NCI-H1930 (cell line): ENCODE data around the gene MRM2.

Experiments
- DNase-seq, 2 experiments: peaks; one replicate each; lab custom pipeline; 2025; lab: John Stamatoyannopoulos, UW

Gene MRM2

GRCh38 chr7:2222516-2222915 lies 19.5 kb downstream of the MRM2 start:
- DNase-seq, result no peak

- no peak for DNase-seq
Measured at GRCh38 chr7:2220954-2221353, 21.1 kb downstream of the MRM2 start.

GRCh38 chr7:2220506-2220905 lies 21.5 kb downstream of the MRM2 start:
- DNase-seq, result no peak

GRCh38 chr7:2220030-2220429 lies 22.0 kb downstream of the MRM2 start:
- no peak for DNase-seq

- no peak for DNase-seq
Measured at GRCh38 chr7:2219606-2220005, 22.4 kb downstream of the MRM2 start.

GRCh38 chr7:2219136-2219535 lies 22.9 kb downstream of the MRM2 start:
- no peak for DNase-seq

- DNase-seq, result no peak
Measured at GRCh38 chr7:2218444-2218785, 23.6 kb downstream of the MRM2 start.

- no peak for DNase-seq
Measured at GRCh38 chr7:2217716-2218443, 24.1 kb downstream of the MRM2 start.

GRCh38 chr7:2217206-2217605 lies 24.8 kb downstream of the MRM2 start:
- DNase-seq, result no peak

GRCh38 chr7:2215851-2216250 lies 26.2 kb downstream of the MRM2 start:
- DNase-seq, result no peak

- no peak for DNase-seq
Measured at GRCh38 chr7:2214636-2215035, 27.4 kb downstream of the MRM2 start.

GRCh38 chr7:2213551-2214215 lies 28.3 kb downstream of the MRM2 start:
- no peak for DNase-seq

GRCh38 chr7:2212906-2213305 lies 29.1 kb downstream of the MRM2 start:
- DNase-seq, result no peak

- no peak for DNase-seq
Measured at GRCh38 chr7:2211926-2212325, 30.1 kb downstream of the MRM2 start.

GRCh38 chr7:2211259-2211880 lies 30.6 kb downstream of the MRM2 start:
- no peak for DNase-seq

- DNase-seq, result no peak
Measured at GRCh38 chr7:2210551-2211258, 31.3 kb downstream of the MRM2 start.

GRCh38 chr7:2209961-2210323 lies 32.1 kb downstream of the MRM2 start:
- no peak for DNase-seq

GRCh38 chr7:2209146-2209960 lies 32.7 kb downstream of the MRM2 start:
- peak in 1 of 2 experiments; percentile 32 for DNase-seq

GRCh38 chr7:2208712-2209111 lies 33.3 kb downstream of the MRM2 start:
- DNase-seq, result no peak

- no peak for DNase-seq
Measured at GRCh38 chr7:2205036-2205780, 36.8 kb downstream of the MRM2 start.

GRCh38 chr7:2204446-2204845 lies 37.6 kb downstream of the MRM2 start:
- no peak for DNase-seq
